Endodermal cell (in vitro differentiated cells): Measurements from ENCODE around the gene CR1L. TPM values are rescaled to one million over a fixed set of nuclear protein-coding genes. Genes with fewer than 3 reads are reported as not detected.
"Not testable (repeated sequence)": the region's sequence is repeated elsewhere in the genome, so short reads cannot be mapped to it uniquely, and the experiment has no call there.

ENCODE experiments used
- DNase-seq: peaks from one replicate; pipeline ENCODE4 v3.0.0-alpha.2; 2017
- H3K27ac ChIP-seq: 2 replicates; pipeline ENCODE4 v1.5.1; 2013; ENCODE audit warnings: mild to moderate bottlenecking, low read depth, low read length, moderate library complexity
- H3K27me3 ChIP-seq: 2 replicates; pipeline ENCODE4 v1.6.1; 2013; ENCODE audit warnings: mild to moderate bottlenecking, low read length, moderate library complexity; ENCODE audit not compliant: insufficient read depth, control insufficient read depth, poor library complexity, severe bottlenecking
- H3K36me3 ChIP-seq: 2 replicates; pipeline ENCODE4 v1.7.0; 2013; ENCODE audit warnings: mild to moderate bottlenecking, low read length, moderate library complexity; ENCODE audit not compliant: control insufficient read depth, insufficient read depth
- H3K4me1 ChIP-seq: one replicate; pipeline ENCODE4 v1.7.0; 2013; ENCODE audit warnings: low read length; ENCODE audit not compliant: control insufficient read depth, insufficient read depth
- H3K4me3 ChIP-seq: 2 replicates; pipeline ENCODE4 v1.5.1; 2013; ENCODE audit warnings: mild to moderate bottlenecking, low read length, moderate library complexity
- H3K9ac ChIP-seq: 2 replicates; pipeline ENCODE4 v1.6.1; 2013; ENCODE audit warnings: mild to moderate bottlenecking, low read length, moderate library complexity; ENCODE audit not compliant: poor library complexity, severe bottlenecking; ENCODE audit errors: extremely low read depth
- H3K9me3 ChIP-seq: 2 replicates; pipeline ENCODE4 v1.6.1; 2013; ENCODE audit warnings: mild to moderate bottlenecking, low read length, moderate library complexity; ENCODE audit not compliant: control insufficient read depth
- H3K27ac Mint-ChIP-seq: 2 replicates; pipeline ENCODE4 v1.8.0; 2020; ENCODE audit warnings: mixed read lengths
- H3K27me3 Mint-ChIP-seq: 2 replicates; pipeline ENCODE4 v1.8.0; 2021; ENCODE audit warnings: mild to moderate bottlenecking, mixed read lengths; ENCODE audit not compliant: insufficient read depth
- H3K36me3 Mint-ChIP-seq: 2 replicates; pipeline ENCODE4 v1.8.0; 2020; ENCODE audit warnings: low read depth, mixed read lengths
- H3K4me1 Mint-ChIP-seq: 2 replicates; pipeline ENCODE4 v1.8.0; 2020; ENCODE audit warnings: mixed read lengths
- H3K4me3 Mint-ChIP-seq: 2 replicates; pipeline ENCODE4 v1.8.0; 2020; ENCODE audit warnings: mild to moderate bottlenecking, moderate library complexity, mixed read lengths
- H3K9me3 Mint-ChIP-seq: 2 replicates; pipeline ENCODE4 v1.8.0; 2020; ENCODE audit warnings: mild to moderate bottlenecking, mixed read lengths
- WGBS, 2 experiments: methylation state at CpG; one replicate each; pipeline versions ENCODE4 v1.1.5 to v1.1.7; 2013; ENCODE audit warnings: missing lambda C conversion rate in 2 of 2, mixed read lengths in 1 of 2; ENCODE audit not compliant: insufficient coverage in 1 of 2, insufficient read length in 1 of 2; 5-methylcytosine and 5-hydroxymethylcytosine counted together
- total RNA-seq, 2 donors: library from RNA; stranded (reverse); fragmentation: NEBNext Ultra II Directional in 1 of 2; extraction: Animal tissue kit (Norgen Biotek cat#: 25700) in 1 of 2; gene quantifications; 2 replicates in 1 of 2; 3 replicates in 1 of 2; pipeline ENCODE4 v1.2.1, GENCODE V29; 2021
- TF ChIP-seq, protein P1 (sequence below): fragments of 200-600 bp; sonication (generic); conservative IDR thresholded peaks from 2 replicates; pipeline ENCODE4 v1.5.0; 2021; ENCODE audit warnings: antibody characterized with exemption, mild to moderate bottlenecking

CR1L gene
- total RNA-seq, 2 donors from 2014 or later, result 1.9 TPM; not detected in 1

DNA sequence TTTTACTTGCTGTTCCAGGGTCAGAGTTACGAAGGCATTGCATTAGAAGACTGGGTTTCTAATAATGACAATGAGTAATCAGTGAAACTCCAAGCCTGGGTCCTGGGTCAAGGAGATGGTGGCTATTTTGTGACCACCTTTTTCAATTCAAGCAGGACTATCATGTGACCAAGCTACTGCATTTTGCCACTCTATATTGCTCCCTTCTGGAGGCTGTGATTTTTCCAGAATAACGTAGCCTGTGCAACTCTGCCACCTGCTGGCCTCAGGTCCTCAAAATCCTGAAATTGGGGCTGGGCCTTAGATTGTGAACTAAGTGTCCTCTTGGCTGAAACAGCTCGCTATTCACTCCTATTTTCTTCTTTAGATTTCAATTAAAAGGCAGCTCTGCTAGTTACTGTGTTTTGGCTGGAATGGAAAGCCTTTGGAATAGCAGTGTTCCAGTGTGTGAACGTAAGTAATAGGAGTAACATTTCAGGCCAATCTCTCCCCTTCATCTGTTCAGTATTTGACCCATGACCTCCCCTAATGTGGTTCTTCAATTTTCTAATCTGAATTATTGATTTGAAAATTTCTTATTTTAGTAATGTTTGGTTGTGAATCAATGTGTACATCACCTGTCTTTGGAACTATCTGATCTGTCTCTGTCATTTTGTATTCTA, 54.0 kb downstream of the CR1L start:
- DNase-seq, result peak; percentile 91
- no peak overlapping the region for H3K4me3 Mint-ChIP-seq
- no peaks in the 10 kb centered on the region for H3K9me3 ChIP-seq
- no peaks in the 10 kb centered on the region for H3K4me1 ChIP-seq
- no peaks in the 10 kb centered on the region for H3K9me3 Mint-ChIP-seq
- 40 to 55% methylated on average over 2 to 4 of the region's 4 CpGs for WGBS, 2 experiments
- H3K9ac ChIP-seq, result no peak overlapping the region
- no peaks in the 10 kb centered on the region for H3K36me3 ChIP-seq
- H3K4me1 Mint-ChIP-seq, result no peaks in the 10 kb centered on the region
- TF ChIP-seq, protein P1, sequence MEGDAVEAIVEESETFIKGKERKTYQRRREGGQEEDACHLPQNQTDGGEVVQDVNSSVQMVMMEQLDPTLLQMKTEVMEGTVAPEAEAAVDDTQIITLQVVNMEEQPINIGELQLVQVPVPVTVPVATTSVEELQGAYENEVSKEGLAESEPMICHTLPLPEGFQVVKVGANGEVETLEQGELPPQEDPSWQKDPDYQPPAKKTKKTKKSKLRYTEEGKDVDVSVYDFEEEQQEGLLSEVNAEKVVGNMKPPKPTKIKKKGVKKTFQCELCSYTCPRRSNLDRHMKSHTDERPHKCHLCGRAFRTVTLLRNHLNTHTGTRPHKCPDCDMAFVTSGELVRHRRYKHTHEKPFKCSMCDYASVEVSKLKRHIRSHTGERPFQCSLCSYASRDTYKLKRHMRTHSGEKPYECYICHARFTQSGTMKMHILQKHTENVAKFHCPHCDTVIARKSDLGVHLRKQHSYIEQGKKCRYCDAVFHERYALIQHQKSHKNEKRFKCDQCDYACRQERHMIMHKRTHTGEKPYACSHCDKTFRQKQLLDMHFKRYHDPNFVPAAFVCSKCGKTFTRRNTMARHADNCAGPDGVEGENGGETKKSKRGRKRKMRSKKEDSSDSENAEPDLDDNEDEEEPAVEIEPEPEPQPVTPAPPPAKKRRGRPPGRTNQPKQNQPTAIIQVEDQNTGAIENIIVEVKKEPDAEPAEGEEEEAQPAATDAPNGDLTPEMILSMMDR, result peak; percentile 82
- H3K27me3 Mint-ChIP-seq, result no peaks in the 10 kb centered on the region
- H3K27me3 ChIP-seq, result no peaks in the 10 kb centered on the region
- H3K36me3 Mint-ChIP-seq, result no peaks in the 10 kb centered on the region
- no peak overlapping the region for H3K27ac ChIP-seq
- H3K4me3 ChIP-seq, result no peak overlapping the region
- H3K27ac Mint-ChIP-seq, result no peak overlapping the region

DNA sequence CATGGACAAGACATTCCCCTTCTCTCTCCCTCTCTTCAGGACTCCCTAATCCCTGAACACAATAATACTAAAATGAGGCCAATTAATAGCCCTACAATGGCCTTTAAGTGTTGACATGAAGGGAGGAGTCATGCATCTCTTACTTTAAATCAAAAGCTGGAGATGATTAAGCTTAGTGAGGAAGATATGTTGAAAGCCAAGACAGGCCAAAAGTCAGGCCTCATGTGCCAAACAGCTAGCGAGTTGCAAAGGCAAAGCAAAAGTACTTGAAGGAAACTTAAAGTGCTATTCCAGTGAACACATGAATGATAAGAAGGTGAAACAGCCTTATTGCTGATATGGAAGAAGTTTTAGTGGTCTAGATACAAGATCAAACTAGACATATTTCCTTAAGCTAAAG, 57.4 kb downstream of the CR1L start:
- no peaks in the 10 kb centered on the region for H3K36me3 ChIP-seq
- H3K4me3 Mint-ChIP-seq, result no peak overlapping the region
- no peak overlapping the region for H3K27ac ChIP-seq
- no peaks in the 10 kb centered on the region for H3K4me1 Mint-ChIP-seq
- no peak overlapping the region for H3K27ac Mint-ChIP-seq
- no peak for DNase-seq
- H3K9ac ChIP-seq, result no peak overlapping the region
- no peaks in the 10 kb centered on the region for H3K9me3 Mint-ChIP-seq
- no peak overlapping the region for H3K4me3 ChIP-seq
- 83 to 93% methylated on average over 1 of the region's 1 CpG for WGBS, 2 experiments
- H3K9me3 ChIP-seq, result no peaks in the 10 kb centered on the region
- TF ChIP-seq, protein P1, result no peak
- no peaks in the 10 kb centered on the region for H3K36me3 Mint-ChIP-seq
- H3K27me3 Mint-ChIP-seq, result no peaks in the 10 kb centered on the region
- no peaks in the 10 kb centered on the region for H3K27me3 ChIP-seq
- no peaks in the 10 kb centered on the region for H3K4me1 ChIP-seq

DNA sequence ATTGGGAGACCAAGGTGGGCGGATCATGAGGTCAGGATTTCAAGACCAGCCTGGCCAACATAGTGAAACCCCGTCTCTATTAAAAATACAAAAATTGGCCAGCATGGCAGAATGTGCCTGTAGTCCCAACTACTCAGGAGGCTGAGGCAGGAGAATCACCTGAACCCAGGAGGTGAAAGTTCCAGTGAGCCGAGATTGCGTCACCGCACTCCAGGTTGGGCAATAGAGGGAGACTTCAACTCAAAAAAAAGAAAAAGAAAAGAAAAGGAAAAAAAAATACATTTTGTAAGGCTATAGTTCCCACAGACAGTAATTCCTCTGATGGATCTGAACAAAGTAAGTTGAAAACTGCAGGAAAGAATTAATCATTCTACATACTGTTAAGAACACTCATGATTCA, 58.8 kb downstream of the CR1L start:
- no peaks in the 10 kb centered on the region for H3K36me3 ChIP-seq
- H3K9me3 ChIP-seq, result no peaks in the 10 kb centered on the region
- 94 to 98% methylated on average over 3 to 5 of the region's 5 CpGs for WGBS, 2 experiments
- Mint-ChIP-seq H3K4me3 (no peak overlapping the region), H3K36me3 (no peaks in the 10 kb centered on the region), H3K4me1 (no peaks in the 10 kb centered on the region), H3K9me3 (no peaks in the 10 kb centered on the region), H3K27ac (no peak overlapping the region), H3K27me3 (no peaks in the 10 kb centered on the region)
- H3K4me1 ChIP-seq, result no peaks in the 10 kb centered on the region
- no peak overlapping the region for H3K9ac ChIP-seq
- no peaks in the 10 kb centered on the region for H3K27me3 ChIP-seq
- TF ChIP-seq, protein P1, result no peak
- DNase-seq, result no peak
- no peak overlapping the region for H3K27ac ChIP-seq
- no peak overlapping the region for H3K4me3 ChIP-seq

DNA sequence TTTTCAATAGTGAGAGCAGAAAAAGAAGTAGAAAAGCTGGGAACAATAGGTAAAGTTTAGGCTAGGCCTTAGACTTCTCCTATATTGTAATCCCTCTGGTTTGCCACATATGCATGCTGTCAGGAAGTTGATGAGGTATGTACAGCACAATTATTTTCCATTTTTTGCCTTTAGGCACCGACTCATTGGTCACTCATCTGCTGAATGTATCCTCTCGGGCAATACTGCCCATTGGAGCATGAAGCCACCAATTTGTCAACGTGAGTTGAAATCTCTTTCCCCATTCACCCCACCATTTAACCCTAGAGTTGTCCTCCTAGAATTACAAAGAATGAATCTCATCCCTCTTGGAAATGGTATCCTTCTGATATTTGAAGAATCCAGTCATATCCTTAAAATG, 63.1 kb downstream of the CR1L start:
- H3K27ac Mint-ChIP-seq, H3K4me1 Mint-ChIP-seq, H3K36me3 ChIP-seq: not testable (repeated sequence)

More for the DNA sequence above, 63.1 kb downstream of the CR1L start:
- not testable (repeated sequence) for H3K9me3 Mint-ChIP-seq, H3K4me1 ChIP-seq, H3K27ac ChIP-seq, H3K4me3 Mint-ChIP-seq, H3K9ac ChIP-seq, H3K27me3 Mint-ChIP-seq, H3K27me3 ChIP-seq, DNase-seq, H3K9me3 ChIP-seq, H3K4me3 ChIP-seq, H3K36me3 Mint-ChIP-seq
- WGBS, 2 experiments, result 82 to 84% methylated on average over 3 of the region's 3 CpGs
